Measurements from ENCODE around the gene OSTN.
"Not testable (repeated sequence)": the region's sequence is repeated elsewhere in the genome, so short reads cannot be mapped to it uniquely, and the experiment has no call there.

The OSTN gene

GRCh38 chr3:191263850-191264249 is 64.8 kb downstream of the OSTN start:
- no peak for ATAC-seq (replicated peaks)
- H3K9me3 Mint-ChIP-seq = peaks cover 0 to 6% of the 10 kb centered on the region in 2 donors
- H3K27ac Mint-ChIP-seq = peak overlapping the region; percentile 25
- peaks cover 15 to 29% of the 10 kb centered on the region in 2 donors for H3K4me1 Mint-ChIP-seq
- no peaks in the 10 kb centered on the region for H3K27me3 Mint-ChIP-seq
- peaks cover 0 to 8% of the 10 kb centered on the region in 2 donors for H3K36me3 Mint-ChIP-seq
- no peak for DNase-seq
- H3K4me3 Mint-ChIP-seq = peak overlapping the region in 1 of 2 donors; percentile 4

DNA sequence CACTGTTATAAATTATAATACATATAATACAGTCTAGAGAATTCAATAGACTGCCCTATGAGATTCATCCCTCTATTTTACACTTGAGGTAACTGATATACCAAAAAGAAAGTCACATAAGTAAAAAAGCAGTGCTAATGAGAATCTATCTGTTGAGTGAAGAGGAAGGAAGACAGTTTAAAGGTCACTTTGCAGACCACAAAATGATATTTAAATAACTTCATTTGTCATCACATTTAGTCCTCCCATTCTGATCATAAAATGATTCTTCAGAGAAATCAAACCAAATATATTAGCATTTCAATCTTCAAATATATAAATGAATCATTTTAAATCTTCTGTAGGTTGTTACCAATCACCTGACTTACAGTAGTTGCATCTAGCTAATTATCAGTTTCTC is 69.7 kb downstream of the OSTN start:
- Mint-ChIP-seq H3K27me3 (no peaks in the 10 kb centered on the region), H3K4me1 (peaks cover 15 to 39% of the 10 kb centered on the region in 2 donors), H3K4me3 (no peak overlapping the region), H3K36me3 (peaks cover 7 to 16% of the 10 kb centered on the region in 2 donors), H3K27ac (no peak overlapping the region), H3K9me3 (peaks cover 6 to 13% of the 10 kb centered on the region in 2 donors)
- no peak for DNase-seq
- ATAC-seq (replicated peaks) = peak in 1 of 2 donors; percentile 60

DNA sequence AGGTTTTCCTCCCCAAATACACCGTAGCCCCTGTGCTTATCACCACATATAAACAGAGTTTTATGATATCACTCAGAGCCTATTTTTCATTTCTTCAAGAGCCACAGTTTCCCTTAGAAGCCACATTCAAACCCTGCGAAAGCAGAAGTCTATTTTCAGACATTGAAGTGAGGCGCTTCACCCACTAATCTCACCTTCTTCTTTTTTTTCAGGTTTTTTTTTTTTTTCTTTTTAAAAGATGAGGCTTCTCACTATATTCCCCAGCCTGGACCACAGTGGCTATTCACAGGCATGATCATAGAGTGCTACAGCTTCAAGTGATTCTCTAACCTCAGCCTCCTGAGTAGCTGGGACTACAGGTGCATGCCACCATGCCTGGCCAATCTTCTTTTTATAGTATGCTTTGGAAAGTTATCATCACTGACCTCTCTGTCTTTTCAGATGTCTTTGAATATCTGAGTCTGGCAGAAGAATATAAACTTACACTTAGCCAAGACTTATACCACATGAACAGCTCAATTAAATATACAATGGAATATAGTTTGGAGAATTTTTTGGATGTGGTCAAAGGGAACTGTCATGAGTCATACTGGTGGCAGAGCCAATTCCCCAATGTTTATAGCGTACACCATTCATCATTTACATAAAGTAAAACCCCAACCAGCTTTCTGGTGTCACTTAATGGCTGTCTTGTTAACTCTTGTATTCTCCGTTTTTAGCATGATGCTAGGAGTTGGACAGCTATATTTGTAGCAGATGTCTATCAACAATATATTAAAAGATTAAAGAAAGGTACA is 70.4 kb downstream of the OSTN start:
- peak overlapping the region; percentile 23 to 45 for H3K4me3 Mint-ChIP-seq
- H3K27ac Mint-ChIP-seq = peak overlapping the region; percentile 88
- DNase-seq = peak; percentile 30
- peaks cover 12 to 34% of the 10 kb centered on the region in 2 donors for H3K4me1 Mint-ChIP-seq
- no peaks in the 10 kb centered on the region for H3K27me3 Mint-ChIP-seq
- peaks cover 6 to 13% of the 10 kb centered on the region in 2 donors for H3K9me3 Mint-ChIP-seq
- peaks cover 7 to 16% of the 10 kb centered on the region in 2 donors for H3K36me3 Mint-ChIP-seq
- ATAC-seq (replicated peaks) = peak; percentile 89 to 93

DNA sequence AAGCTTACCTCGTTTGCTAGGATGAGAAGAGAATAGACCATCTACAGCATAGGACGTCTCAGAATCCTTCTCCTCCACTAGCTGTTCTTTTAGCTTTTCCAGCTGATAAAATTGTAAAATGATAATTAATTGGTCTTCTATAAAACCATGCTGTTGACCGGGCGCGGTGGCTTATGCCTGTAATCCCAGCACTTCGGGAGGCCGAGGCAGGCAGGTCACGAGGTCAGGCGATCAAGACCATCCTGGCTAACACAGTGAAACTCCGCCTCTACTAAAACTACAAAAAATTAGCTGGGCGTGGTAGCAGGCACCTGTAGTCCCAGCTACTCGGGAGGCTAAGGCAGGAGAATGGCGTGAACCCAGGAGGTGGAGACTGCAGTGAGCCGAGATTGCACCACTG is 76.2 kb downstream of the OSTN start:
- ATAC-seq (replicated peaks); H3K9me3 Mint-ChIP-seq; DNase-seq; H3K36me3 Mint-ChIP-seq; H3K27me3 Mint-ChIP-seq; H3K4me3 Mint-ChIP-seq; H3K27ac Mint-ChIP-seq: not testable (repeated sequence)
- peaks cover 8 to 16% of the 10 kb centered on the region in 2 donors for H3K4me1 Mint-ChIP-seq

DNA sequence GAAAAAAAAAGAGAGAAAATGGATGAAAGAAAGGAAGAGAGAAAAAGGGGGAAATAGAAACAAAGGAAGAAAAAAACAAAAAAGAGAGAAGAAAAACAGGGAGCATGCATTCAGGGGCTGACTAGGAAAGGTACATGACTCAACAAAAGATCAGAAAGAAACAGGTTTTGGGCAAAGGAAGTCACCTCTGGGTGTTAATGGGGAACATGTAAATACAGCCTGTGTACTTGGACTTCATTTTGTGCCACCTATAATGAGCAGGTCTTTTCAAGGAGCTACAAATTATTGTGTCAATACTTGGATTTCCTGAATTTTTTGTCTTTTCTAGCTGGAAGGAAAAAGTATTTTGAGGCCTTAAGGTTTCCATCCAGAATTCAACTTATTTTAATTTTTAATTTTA is 76.7 kb downstream of the OSTN start:
- no peak overlapping the region for H3K27ac Mint-ChIP-seq
- ATAC-seq (replicated peaks) (no peak), DNase-seq (no peak)
- peaks cover 8 to 15% of the 10 kb centered on the region in 2 donors for H3K4me1 Mint-ChIP-seq
- H3K4me3 Mint-ChIP-seq = no peak overlapping the region
- H3K9me3 Mint-ChIP-seq = peaks cover 6 to 7% of the 10 kb centered on the region in 2 donors
- H3K27me3 Mint-ChIP-seq = no peaks in the 10 kb centered on the region
- peaks cover 7 to 9% of the 10 kb centered on the region in 2 donors for H3K36me3 Mint-ChIP-seq

DNA sequence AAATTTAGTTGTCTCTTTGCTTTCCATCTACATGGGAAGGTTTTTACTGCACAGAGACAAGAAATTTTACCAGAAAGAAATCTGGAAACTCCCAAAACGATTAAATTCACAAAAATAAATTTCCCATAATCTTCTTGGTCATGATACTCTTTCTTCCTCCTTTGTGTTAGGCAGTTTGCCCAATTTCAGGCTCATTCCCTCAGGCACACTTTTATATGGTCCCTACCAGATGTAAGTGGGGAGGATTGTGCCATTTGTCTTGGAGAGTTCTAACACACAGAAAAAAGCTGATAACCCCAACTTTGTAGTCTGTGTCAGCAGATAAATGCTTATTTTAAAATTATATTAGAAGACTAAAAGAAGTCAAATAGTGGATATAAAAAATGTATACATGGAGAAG is 81.1 kb downstream of the OSTN start:
- peaks cover 6 to 7% of the 10 kb centered on the region in 2 donors for H3K4me1 Mint-ChIP-seq
- ATAC-seq (replicated peaks) (no peak), DNase-seq (no peak)
- H3K9me3 Mint-ChIP-seq = no peaks in the 10 kb centered on the region
- no peak overlapping the region for H3K27ac Mint-ChIP-seq
- H3K36me3 Mint-ChIP-seq = no peaks in the 10 kb centered on the region
- H3K27me3 Mint-ChIP-seq = no peaks in the 10 kb centered on the region
- no peak overlapping the region for H3K4me3 Mint-ChIP-seq

DNA sequence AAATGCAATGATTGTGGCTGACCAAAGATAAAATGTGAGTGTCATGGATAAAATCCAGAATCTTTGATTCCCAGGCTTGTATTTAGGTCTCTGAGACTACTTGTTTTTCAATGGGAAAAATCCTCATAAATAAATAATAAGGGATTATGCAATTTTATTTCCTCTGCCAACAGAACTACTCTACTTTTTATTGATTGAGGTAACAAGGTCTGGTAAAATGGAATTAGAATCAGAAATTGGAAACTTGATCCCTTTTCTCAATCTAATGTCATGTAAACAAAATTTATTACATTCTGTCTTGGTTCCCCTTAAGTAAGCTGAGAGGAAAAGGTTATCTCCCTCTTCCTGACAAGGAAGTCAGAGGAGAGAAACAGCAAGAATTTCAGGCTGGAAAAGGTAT is 81.8 kb downstream of the OSTN start:
- Mint-ChIP-seq H3K27ac (no peak overlapping the region), H3K36me3 (no peaks in the 10 kb centered on the region), H3K9me3 (no peaks in the 10 kb centered on the region), H3K27me3 (no peaks in the 10 kb centered on the region), H3K4me3 (no peak overlapping the region), H3K4me1 (peaks cover 0 to 3% of the 10 kb centered on the region in 2 donors)
- DNase-seq (no peak), ATAC-seq (replicated peaks) (no peak)

DNA sequence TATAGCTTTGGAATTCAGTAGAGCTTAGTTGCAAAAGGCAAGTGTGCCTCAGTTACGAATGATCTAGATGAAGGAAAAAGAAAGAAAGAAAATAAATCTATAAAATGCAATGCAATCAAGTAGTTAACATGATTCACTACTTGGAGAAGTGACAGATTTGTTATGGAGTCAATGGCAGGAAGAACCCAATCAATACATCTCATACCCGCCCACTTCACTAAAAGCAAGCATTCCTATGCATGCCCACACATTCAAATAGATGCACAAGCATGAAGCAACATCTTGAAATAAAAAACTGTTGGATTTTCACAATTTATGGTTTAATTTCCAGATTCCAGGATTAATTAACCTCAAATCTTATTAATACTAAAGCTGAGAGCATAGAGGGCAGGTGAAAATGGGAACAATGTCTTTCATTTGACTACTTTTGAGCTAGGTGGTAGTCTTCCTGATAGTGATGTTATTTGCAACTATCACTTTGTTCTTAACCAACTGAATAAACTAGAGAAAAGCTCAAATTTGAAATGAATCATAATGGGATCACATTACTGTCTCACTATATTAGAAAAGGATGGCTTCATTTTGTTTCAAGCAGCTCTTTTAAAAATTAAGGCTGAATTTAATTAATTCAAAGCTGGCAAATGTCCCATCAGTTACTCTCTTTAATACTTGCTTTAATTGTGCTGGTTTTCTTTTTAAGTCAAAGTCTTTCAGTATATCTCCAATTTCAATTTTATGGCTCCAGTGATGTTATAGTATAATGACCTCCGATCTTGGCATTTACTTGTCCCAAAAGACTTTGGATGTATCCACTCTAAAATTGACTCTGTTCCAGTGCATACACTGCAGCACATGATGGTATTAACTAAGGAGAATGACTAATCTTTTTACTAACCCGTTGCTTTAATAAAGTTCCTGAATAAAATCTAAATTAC is 83.5 kb downstream of the OSTN start:
- no peaks in the 10 kb centered on the region for H3K36me3 Mint-ChIP-seq
- H3K27ac Mint-ChIP-seq = no peak overlapping the region
- H3K4me3 Mint-ChIP-seq = no peak overlapping the region

GRCh38 chr3:191283400-191283799 is 84.4 kb downstream of the OSTN start:
- H3K9me3 Mint-ChIP-seq = peaks cover 0 to 3% of the 10 kb centered on the region in 2 donors
- H3K4me1 Mint-ChIP-seq = peaks cover 0 to 6% of the 10 kb centered on the region in 2 donors
- H3K36me3 Mint-ChIP-seq = no peaks in the 10 kb centered on the region
- no peak overlapping the region for H3K4me3 Mint-ChIP-seq
- ATAC-seq (replicated peaks) (no peak), DNase-seq (no peak)
- H3K27ac Mint-ChIP-seq = no peak overlapping the region
- H3K27me3 Mint-ChIP-seq = no peaks in the 10 kb centered on the region

More for the DNA sequence above, 83.5 kb downstream of the OSTN start:
- ATAC-seq (replicated peaks) (no peak), DNase-seq (no peak)
- Mint-ChIP-seq H3K27me3 (no peaks in the 10 kb centered on the region), H3K9me3 (peaks cover 0 to 2% of the 10 kb centered on the region in 2 donors), H3K4me1 (peaks cover 0 to 6% of the 10 kb centered on the region in 2 donors)

DNA sequence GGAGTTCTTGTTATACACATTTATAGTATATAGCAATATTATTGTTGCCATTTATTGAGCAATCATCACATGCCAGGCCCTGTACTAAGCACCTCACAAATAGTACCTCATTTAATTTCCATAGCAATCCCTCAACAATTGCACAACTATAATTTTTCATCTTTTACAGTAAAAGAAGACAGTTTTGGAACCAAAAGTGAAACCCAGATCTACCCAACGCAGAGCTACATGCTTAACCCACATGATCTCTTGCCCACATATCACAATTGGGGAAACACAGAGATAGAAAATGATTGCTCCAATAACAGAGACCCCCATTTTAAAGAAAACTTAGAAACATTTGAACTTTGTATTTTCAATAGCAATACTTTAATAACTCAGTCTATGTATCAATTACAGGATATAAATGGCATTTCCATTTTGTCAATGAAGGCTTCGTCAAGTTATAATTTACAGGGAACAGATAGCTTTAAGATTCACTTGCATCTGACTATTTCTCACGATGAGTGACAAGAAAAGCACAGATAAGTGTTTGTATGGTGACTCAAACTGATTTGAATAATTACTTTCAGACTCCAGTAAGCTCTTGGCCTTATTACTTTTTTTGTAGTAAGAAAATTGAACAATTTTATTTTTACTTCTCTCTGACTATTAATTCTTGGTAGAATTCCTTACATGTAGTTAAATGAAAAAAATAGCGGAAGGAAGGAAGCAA is 91.4 kb downstream of the OSTN start:
- ATAC-seq (replicated peaks) (peak; percentile 93 to 95), DNase-seq (no peak)
- no peaks in the 10 kb centered on the region for H3K27me3 Mint-ChIP-seq
- H3K27ac Mint-ChIP-seq = peak overlapping the region; percentile 91
- peaks cover 5 to 21% of the 10 kb centered on the region in 2 donors for H3K4me1 Mint-ChIP-seq
- peaks cover 0 to 3% of the 10 kb centered on the region in 2 donors for H3K9me3 Mint-ChIP-seq
- peak overlapping the region; percentile 34 to 76 for H3K4me3 Mint-ChIP-seq
- H3K36me3 Mint-ChIP-seq = no peaks in the 10 kb centered on the region

- no peak for DNase-seq
- H3K36me3 Mint-ChIP-seq = no peaks in the 10 kb centered on the region
- H3K9me3 Mint-ChIP-seq = peaks cover 0 to 1% of the 10 kb centered on the region in 2 donors
- H3K4me1 Mint-ChIP-seq = peaks cover 5 to 29% of the 10 kb centered on the region in 2 donors
- no peaks in the 10 kb centered on the region for H3K27me3 Mint-ChIP-seq
- H3K4me3 Mint-ChIP-seq = peak overlapping the region; percentile 26 to 37
- H3K27ac Mint-ChIP-seq = peak overlapping the region; percentile 83
- no peak for ATAC-seq (replicated peaks)
Measured at GRCh38 chr3:191292243-191293015, 93.4 kb downstream of the OSTN start.

GRCh38 chr3:191294291-191294690 is 95.2 kb downstream of the OSTN start:
- Mint-ChIP-seq H3K9me3 (no peaks in the 10 kb centered on the region), H3K4me1 (peaks cover 15 to 44% of the 10 kb centered on the region in 2 donors), H3K4me3 (no peak overlapping the region), H3K27me3 (no peaks in the 10 kb centered on the region), H3K36me3 (peaks cover under 1 to 2% of the 10 kb centered on the region in 2 donors), H3K27ac (peak overlapping the region; percentile 6)
- ATAC-seq (replicated peaks) (no peak), DNase-seq (no peak)

- no peaks in the 10 kb centered on the region for H3K27me3 Mint-ChIP-seq
- no peak overlapping the region for H3K4me3 Mint-ChIP-seq
- DNase-seq = peak; percentile 52
- H3K4me1 Mint-ChIP-seq = peaks cover 23 to 53% of the 10 kb centered on the region in 2 donors
- H3K9me3 Mint-ChIP-seq = peaks cover 0 to 2% of the 10 kb centered on the region in 2 donors
- peaks cover 4% of the 10 kb centered on the region in 2 donors for H3K36me3 Mint-ChIP-seq
- peak; percentile 77 to 86 for ATAC-seq (replicated peaks)
- H3K27ac Mint-ChIP-seq = no peak overlapping the region
Measured at GRCh38 chr3:191296041-191296541, 97.0 kb downstream of the OSTN start.

Measured in stimulated activated naive B cell treated with anti-CD40 and anti-IgM and Interleukin-4, amounts not matched to agents 10 μg/mL and 1 μg/mL and 100 μg/mL, for 72 hours (primary cell).